ENCODE data around the gene POLG2.
"Not testable (repeated sequence)": the region's sequence is repeated elsewhere in the genome, so short reads cannot be mapped to it uniquely, and the experiment has no call there.

POLG2 gene

GRCh38 chr17:64480951-64481350, 15.9 kb downstream of the POLG2 start:
- no peak for DNase-seq

DNA sequence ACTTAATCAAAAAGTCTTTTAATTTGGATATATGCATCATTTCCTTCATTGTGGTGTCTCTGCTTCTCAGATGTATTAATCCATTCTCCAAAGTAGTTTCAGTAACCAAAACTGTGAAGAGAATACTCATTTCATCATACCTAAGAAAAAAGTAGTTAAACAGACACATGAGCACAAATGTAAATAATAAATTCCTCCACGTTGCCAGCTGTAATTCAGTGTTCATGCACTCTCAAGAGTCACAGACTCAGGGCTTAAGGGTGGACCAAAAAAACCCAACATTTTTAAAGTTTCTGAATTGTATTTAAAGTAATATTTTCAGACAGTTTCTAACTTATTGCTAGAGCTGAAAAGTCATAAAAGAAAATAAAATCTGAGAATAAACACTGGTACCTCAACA, 19.0 kb downstream of the POLG2 start:
- DNase-seq = no peak

GRCh38 chr17:64472564-64472963, 24.3 kb downstream of the POLG2 start:
- DNase-seq = no peak

GRCh38 chr17:64471440-64471839, 25.4 kb downstream of the POLG2 start:
- DNase-seq = no peak

DNA sequence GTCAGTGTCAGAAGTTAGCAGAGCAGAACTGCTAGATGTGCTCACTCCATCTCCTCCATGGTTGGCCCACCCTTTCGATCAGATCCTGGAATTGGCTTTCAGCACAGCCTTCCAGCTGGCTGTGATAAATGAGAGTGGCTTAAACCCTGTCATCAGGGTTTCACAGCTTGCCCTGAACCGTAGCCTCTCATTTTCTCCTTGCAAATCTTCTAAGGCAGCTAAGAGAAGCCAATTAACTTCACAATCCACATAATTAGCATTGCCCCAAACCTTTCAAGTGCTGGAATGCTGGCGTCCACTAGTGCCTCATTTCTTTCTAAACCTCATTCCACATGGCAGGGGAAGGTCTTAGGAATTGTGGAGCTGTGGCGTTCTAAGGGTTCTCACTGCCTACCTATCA, 26.2 kb downstream of the POLG2 start:
- DNase-seq = no peak

GRCh38 chr17:64466834-64467233, 30.0 kb downstream of the POLG2 start:
- DNase-seq = not testable (repeated sequence)

- DNase-seq = no peak
These were observed 30.7 kb downstream of the POLG2 start for GRCh38 chr17:64466019-64466735.

DNA sequence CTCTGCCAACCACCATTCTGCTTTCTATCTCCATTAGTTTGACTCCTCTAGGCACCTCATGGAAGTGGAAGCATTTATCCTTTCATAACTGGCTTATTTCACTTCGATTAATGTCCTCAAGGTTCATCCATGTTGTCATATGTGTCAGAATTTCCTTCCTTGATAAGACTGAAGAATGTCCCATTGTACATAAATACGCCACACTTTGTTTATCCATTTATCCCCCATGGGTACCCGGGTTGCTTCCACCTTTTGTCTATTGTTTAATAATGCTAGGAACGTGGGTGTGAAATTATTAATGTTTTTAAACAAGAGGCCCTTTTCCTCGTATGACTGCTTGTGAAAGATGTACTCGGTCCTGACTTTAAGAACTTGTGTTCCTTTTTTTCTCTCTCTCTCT, 35.1 kb downstream of the POLG2 start:
- no peak for DNase-seq

DNA sequence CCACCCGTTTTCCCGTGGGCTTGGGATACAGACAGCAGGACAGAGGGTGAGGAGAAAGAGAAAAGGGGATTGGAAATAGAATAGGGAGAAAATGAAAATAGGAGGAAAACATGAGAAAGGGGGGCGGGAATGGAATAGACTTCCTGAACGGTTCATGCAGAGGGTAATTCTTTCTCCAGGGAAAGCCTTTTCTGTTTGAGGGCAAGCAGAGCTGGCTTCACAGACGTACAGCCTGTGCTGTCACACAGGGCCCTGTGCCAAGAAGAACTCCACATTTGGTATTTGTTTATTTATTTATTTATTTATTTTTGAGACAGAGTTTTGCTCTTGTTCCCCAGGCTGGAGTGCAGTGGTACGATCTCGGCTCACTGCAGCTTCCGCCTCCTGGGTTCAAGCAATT, 35.9 kb downstream of the POLG2 start:
- DNase-seq = no peak

DNA sequence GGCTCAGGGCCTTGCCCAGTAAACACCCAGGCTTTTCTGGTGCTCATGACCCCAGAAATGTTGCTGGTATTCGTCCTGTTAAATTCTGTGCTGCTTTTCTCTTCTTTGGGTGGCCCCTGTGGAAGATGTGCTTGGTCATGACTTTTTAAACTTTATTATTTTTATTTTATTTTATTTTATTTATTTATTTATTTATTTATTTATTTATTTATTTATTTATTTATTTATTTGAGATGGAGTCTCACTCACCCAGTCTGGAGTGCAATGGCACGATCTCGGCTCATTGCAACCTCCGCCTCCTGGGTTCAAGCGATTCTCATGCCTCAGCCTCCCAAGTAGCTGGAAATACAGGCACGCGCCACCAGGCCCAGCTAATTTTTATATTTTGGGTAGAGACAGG, 37.0 kb downstream of the POLG2 start:
- DNase-seq = not testable (repeated sequence)

- DNase-seq = no peak
These were observed 37.5 kb downstream of the POLG2 start for GRCh38 chr17:64459284-64459747.

GRCh38 chr17:64458756-64459155, 38.1 kb downstream of the POLG2 start:
- DNase-seq = no peak

DNA sequence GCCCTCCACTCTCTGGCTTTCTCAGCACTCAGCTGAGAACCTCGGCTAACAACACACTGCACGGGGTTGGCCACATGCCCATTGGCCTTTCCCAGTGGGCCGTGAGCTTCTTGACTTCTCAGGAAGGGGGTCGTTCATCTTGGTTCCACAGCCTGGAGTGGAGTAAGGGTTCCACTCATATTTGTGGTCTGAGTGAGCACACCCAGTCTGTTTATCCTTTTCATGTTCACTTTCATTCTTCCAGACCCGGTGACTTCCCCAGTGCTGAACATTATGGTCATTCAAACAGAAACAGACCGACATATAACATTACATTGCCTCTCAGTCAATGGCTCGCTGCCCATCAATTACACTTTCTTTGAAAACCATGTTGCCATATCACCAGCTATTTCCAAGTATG, 39.7 kb downstream of the POLG2 start:
- no peak for DNase-seq

- no peak for DNase-seq
These were observed 40.6 kb downstream of the POLG2 start for GRCh38 chr17:64455993-64456885.

DNA sequence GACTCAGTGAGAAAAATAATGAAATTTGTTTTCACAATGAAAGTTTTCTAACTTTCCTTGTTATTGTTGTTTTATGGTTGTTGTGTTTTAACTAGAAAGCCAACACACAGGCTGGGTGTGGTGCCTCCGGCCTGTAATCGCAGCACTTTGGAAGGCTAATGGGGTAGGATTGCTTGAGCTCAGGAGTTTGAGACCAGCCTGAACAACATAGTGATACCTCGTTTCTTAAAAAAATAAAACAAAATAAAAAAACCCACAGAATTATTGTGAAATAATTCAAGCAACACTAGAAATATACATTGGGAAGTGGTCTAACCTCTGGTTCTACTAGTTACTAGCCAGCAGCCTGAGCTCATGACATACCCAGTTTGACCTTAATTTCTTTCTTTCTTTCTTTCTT, 47.3 kb downstream of the POLG2 start:
- DNase-seq = no peak

DNA sequence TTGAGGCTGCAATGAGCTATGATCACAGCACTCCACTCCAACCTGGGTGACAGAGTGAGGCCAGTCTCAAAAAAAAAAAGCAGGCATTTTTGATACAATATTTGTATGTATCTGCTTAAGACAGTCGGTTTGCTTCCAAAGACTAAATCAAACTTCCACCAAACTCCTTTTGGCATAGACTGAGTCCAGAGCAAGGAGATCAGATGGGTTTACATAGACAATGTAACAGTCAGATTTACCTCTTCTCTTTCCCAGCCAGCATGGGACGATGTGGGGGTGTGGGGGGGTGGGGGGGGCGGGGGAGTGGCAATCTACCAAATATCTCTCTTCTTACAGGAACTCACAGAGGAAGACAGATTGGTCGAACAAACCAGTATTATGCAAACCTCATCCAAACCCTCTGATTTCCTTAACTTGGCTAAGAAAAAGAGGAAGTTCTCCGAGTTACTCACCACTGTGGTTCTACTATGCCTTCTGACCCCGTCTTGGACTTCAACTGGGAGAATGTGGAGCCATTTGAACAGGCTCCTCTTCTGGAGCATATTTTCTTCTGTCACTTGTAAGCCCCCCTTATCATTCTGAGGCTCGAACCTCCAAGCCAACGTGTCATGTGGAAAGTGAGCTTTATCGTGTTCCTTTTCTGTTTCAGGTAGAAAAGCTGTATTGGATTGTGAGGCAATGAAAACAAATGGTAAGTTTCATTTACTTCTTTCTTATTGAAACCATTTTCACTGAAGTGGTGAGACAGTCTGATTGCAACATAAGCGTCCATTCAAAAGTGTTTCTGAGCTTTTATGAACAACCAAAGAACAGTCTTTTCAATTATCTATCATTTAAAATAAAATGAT, 48.0 kb downstream of the POLG2 start, which contains the start of gene MILR1:
Gene MILR1 (plus strand): TSS at position 451 of the 848 bp plus-strand sequence. CDS start 54 bp downstream, at position 505.
- DNase-seq = no peak

DNA sequence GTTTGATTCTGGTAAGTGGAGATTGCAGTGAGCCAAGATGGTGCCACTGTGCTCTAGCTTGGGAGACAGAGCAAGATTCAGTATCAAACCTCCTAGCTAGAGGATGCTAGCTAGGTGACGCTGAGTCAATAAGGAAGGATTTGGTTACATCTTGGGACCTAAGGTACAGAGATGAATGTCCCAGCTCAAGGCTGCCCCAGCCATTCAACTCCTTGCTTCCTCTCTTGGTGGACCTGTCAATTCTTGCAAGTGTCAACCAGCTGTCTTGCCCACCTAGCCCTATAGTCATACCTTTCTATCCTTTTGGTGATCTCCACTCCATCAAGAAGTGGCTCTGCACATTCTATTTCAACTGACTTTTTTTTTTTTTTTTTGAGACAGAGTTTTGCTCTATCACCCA, 49.3 kb downstream of the POLG2 start:
- no peak for DNase-seq

GRCh38 chr17:64443086-64443760, 53.6 kb downstream of the POLG2 start:
- no peak for DNase-seq

DNA sequence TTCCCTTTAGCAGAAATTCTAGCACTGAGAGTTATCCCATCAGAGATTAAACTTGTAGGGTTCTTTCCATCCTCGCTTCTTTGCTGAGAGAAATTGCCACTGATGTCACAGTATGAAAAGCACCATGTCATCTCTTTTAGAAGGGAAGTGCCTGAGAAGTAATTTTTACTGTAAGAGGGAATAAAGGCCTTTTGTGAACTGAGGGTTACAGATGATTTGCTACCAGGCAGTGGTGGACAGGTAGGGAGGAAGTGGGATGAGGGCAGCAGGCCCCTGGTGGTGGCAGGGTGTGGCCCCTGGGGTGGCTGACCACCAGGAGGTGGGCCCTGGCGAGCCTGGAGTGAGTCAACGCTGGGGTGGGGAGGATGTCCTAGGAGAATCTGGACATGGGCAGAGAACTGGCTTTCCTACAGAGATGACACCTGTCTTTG, 54.3 kb downstream of the POLG2 start:
- DNase-seq = no peak

- DNase-seq = no peak
These were observed 54.9 kb downstream of the POLG2 start for GRCh38 chr17:64441772-64442540.

GRCh38 chr17:64439956-64440355, 56.9 kb downstream of the POLG2 start:
- DNase-seq = no peak

GRCh38 chr17:64439521-64439920, 57.3 kb downstream of the POLG2 start:
- DNase-seq = not testable (repeated sequence)
